Umbilical cord (tissue), 1 donor: ENCODE results near the gene RCAN2. TPM values are rescaled to one million over a fixed set of nuclear protein-coding genes. Genes with fewer than 3 reads are reported as not detected.

Source experiments
- total RNA-seq: library from RNA; depleted of rRNA; stranded (reverse); fragments of >200 nt; gene quantifications from one replicate; pipeline ENCODE4 v1.2.3, GENCODE V29; 2014; ENCODE audit warnings: low replicate concordance; ENCODE audit not compliant: insufficient read depth

The RCAN2 gene
- total RNA-seq, 1 donor from 2014 or later, result 5.1 TPM

Other genes starting within 250 kb of the RCAN2 start
- gene CYP39A1, start 161.4 kb upstream of the RCAN2 start, total RNA-seq, result 11.8 TPM
- gene SLC25A27, start 161.5 kb upstream of the RCAN2 start, total RNA-seq, result 11.6 TPM
- gene TDRD6, start 196.4 kb upstream of the RCAN2 start, total RNA-seq, result 6.7 TPM
- gene PLA2G7, start 243.9 kb upstream of the RCAN2 start, total RNA-seq, result 0.48 TPM